B cell (primary cell): ENCODE results near the gene METTL4.

ENCODE experiments used
- CTCF ChIP-seq: fragments of 200-600 bp; IDR thresholded peaks from one replicate; pipeline ENCODE4 v1.8.0; 2022; ENCODE audit warnings: antibody characterized with exemption, mild to moderate bottlenecking
- EZH2 ChIP-seq: IDR thresholded peaks from 2 replicates; pipeline ENCODE4 v1.6.1; 2012; ENCODE audit warnings: borderline replicate concordance, low read depth, mild to moderate bottlenecking, moderate library complexity, low read length; ENCODE audit not compliant: insufficient read depth, poor library complexity, severe bottlenecking

- TF ChIP-seq CTCF (no peak), EZH2 (no peak)
Measured at GRCh38 chr18:2612996-2613395, 41.7 kb upstream of the METTL4 start.
